ENCODE data around the gene ATP6V1G2. TPM values are rescaled to one million over a fixed set of nuclear protein-coding genes. Genes with fewer than 3 reads are reported as not detected.
"Not testable (repeated sequence)": the region's sequence is repeated elsewhere in the genome, so short reads cannot be mapped to it uniquely, and the experiment has no call there.

Gene ATP6V1G2
- total and polyA plus RNA-seq, 2 experiments from 2014 or later: 1.8 to 2.8 TPM

DNA sequence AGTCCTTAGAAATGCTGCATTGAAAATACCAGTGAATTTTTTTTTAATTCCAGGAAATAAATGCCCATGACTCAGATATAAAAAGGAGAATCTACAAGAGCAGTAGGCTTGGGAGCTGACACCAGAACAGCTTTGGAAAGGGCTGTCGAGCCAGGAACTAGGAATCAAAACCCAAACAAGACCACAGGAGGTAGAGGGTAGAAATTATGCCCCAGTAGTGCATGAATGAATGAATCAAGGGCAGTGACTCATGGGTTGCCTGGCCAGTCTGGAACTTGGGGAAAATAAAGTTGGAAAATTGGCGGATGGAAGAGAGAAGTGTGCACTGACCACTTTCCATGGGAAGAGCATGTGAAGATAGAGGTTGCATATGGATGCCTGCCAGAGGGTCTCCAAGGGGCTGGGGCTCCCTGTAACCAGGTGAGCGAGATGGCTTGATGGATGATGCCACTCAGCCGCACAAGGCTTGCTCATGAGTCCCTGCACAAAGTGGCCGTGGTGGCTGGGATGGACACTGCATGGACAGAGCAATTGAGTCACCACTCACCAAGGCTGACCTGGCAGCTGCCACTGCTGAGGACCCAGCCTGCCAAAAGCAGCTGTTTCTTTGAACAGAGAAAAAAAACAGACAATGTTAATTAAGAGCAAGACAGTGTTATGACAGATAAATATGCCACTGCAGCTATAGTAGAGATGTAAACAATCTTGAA is 32.8 kb downstream of the ATP6V1G2 start:
- in situ Hi-C loops (cut with MboI): no loop called here
- Histone ChIP-seq H3F3A (ENCODE audit: insufficient read depth) (peaks cover 19% of the 10 kb centered on the region), H2AFZ (no peak overlapping the region), H3K9me3 (ENCODE audit: low read depth) (no peaks in the 10 kb centered on the region), H3K4me1 (ENCODE audit: insufficient read depth) (peaks cover 19% of the 10 kb centered on the region), H3K27ac (no peak overlapping the region), H3K36me3 (ENCODE audit: low read depth) (no peaks in the 10 kb centered on the region), H3K9me2 (ENCODE audit: insufficient read depth) (no peaks in the 10 kb centered on the region), H3K79me2 (ENCODE audit: insufficient read depth) (no peaks in the 10 kb centered on the region), H3K4me2 (ENCODE audit: unreplicated experiment) (no peak overlapping the region), H3K27me3 (replicated peaks; ENCODE audit: insufficient read depth) (no peaks in the 10 kb centered on the region), H3K9ac (no peak overlapping the region), H3K4me3 (no peak overlapping the region), H4K20me1 (ENCODE audit: insufficient read depth) (no peaks in the 10 kb centered on the region)
- WGBS, 2 experiments (ENCODE audit: low coverage in 1 of 2, low lambda C conversion rate in 2 of 2, missing lambda C conversion rate in 2 of 2): 52 to 63% methylated on average over 5 of the region's 5 CpGs
- DNase-seq: peak; percentile 48
- TF ChIP-seq EZH2phosphoT487 (IDR thresholded peaks at IDR 0.05; ENCODE audit: insufficient read depth, low read depth) (no peak), EZH2 (IDR thresholded peaks at IDR 0.05; ENCODE audit: insufficient read depth, poor library complexity, severe bottlenecking) (no peak)

DNA sequence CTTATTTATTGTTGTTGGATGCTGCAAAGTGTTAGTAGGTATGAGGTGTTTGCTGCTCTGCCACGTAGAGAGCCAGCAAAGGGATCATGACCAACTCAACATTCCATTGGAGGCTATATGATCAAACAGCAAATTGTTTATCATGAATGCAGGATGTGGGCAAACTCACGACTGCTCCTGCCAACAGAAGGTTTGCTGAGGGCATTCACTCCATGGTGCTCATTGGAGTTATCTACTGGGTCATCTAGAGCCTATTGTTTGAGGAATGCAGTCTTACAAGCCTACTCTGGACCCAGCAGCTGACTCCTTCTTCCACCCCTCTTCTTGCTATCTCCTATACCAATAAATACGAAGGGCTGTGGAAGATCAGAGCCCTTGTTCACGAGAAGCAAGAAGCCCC is 36.4 kb downstream of the ATP6V1G2 start:
- Histone ChIP-seq H3K27me3 (replicated peaks; ENCODE audit: insufficient read depth) (no peaks in the 10 kb centered on the region), H3K4me2 (ENCODE audit: unreplicated experiment) (no peak overlapping the region), H3K36me3 (ENCODE audit: low read depth) (no peaks in the 10 kb centered on the region), H3F3A (ENCODE audit: insufficient read depth) (peaks cover 9% of the 10 kb centered on the region; the same call in 1 of the 2 replicates), H3K9me3 (ENCODE audit: low read depth) (no peaks in the 10 kb centered on the region), H3K4me3 (no peak overlapping the region), H3K27ac (no peak overlapping the region), H3K9ac (no peak overlapping the region), H4K20me1 (ENCODE audit: insufficient read depth) (no peaks in the 10 kb centered on the region), H2AFZ (no peak overlapping the region), H3K9me2 (ENCODE audit: insufficient read depth) (no peaks in the 10 kb centered on the region), H3K79me2 (ENCODE audit: insufficient read depth) (peaks cover 5% of the 10 kb centered on the region; the same call in 1 of the 2 replicates), H3K4me1 (ENCODE audit: insufficient read depth) (peaks cover 11% of the 10 kb centered on the region)
- TF ChIP-seq EZH2phosphoT487 (IDR thresholded peaks at IDR 0.05; ENCODE audit: insufficient read depth, low read depth) (no peak), EZH2 (IDR thresholded peaks at IDR 0.05; ENCODE audit: insufficient read depth, poor library complexity, severe bottlenecking) (no peak)
- no peak for DNase-seq
- 63% methylated on average over 4 of the region's 4 CpGs for WGBS, 2 experiments (ENCODE audit: low coverage in 1 of 2, low lambda C conversion rate in 2 of 2, missing lambda C conversion rate in 2 of 2)
- in situ Hi-C loops (cut with MboI): no loop called here

DNA sequence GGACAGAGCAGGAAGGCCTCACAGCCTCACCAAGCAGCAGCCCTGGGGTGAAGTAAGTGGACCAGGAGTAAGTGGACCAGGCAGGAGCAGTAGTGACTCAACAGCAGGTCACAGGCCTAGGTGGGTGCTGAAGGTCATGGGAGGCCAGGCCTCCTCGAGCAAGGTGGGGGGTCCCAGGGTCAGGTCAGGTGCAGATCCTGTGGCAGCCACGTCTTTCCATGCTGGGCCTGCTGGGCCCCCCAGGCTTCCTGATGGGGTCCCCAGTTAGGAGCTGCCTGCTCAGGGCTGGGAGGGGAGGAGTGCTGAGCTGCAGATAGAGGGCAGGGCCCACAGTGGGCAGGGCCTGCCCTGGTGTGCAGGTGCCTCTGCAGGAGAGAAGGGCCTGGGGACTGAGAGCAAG is 37.4 kb downstream of the ATP6V1G2 start:
- H3K9me2 ChIP-seq (ENCODE audit: insufficient read depth); H2AFZ ChIP-seq; H3K9me3 ChIP-seq (ENCODE audit: low read depth); DNase-seq; H3K9ac ChIP-seq; H3K27ac ChIP-seq; H3K79me2 ChIP-seq (ENCODE audit: insufficient read depth); H3F3A ChIP-seq (ENCODE audit: insufficient read depth); H3K36me3 ChIP-seq (ENCODE audit: low read depth); H3K27me3 ChIP-seq (replicated peaks; ENCODE audit: insufficient read depth); H4K20me1 ChIP-seq (ENCODE audit: insufficient read depth); in situ Hi-C loops (cut with MboI); H3K4me2 ChIP-seq (ENCODE audit: unreplicated experiment); H3K4me3 ChIP-seq: not testable (repeated sequence)
- peaks cover 11% of the 10 kb centered on the region for H3K4me1 ChIP-seq (ENCODE audit: insufficient read depth)
- 70 to 100% methylated on average over 1 to 2 of the region's 2 CpGs for WGBS, 2 experiments (ENCODE audit: low coverage in 1 of 2, low lambda C conversion rate in 2 of 2, missing lambda C conversion rate in 2 of 2)

DNA sequence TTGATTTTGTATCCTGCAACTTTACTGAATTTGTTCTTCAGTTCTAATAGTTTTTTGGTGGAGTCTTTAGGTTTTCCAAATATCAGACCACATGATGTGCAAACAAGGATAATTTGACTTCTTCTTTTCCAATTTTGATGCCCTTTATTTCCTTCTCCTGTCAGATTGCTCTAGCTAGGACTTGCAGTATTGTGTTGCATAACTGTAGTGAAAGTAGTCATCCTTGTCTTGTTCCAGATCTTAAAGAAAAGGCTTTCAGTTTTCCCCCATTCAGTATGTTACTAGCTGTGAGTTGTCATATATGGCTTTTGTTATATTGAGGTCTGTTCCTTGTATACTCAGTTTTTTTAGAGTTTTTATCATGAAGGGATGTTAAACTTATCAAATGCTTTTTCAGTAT is 43.8 kb downstream of the ATP6V1G2 start:
- no peak overlapping the region for H3K9ac ChIP-seq
- H3F3A ChIP-seq (ENCODE audit: insufficient read depth): peaks cover 7% of the 10 kb centered on the region; the same call in 1 of the 2 replicates
- DNase-seq: no peak
- no peaks in the 10 kb centered on the region for H3K27me3 ChIP-seq (replicated peaks; ENCODE audit: insufficient read depth)
- peaks cover 55% of the 10 kb centered on the region for H3K79me2 ChIP-seq (ENCODE audit: insufficient read depth)
- H3K9me3 ChIP-seq (ENCODE audit: low read depth): no peaks in the 10 kb centered on the region
- H3K36me3 ChIP-seq (ENCODE audit: low read depth): no peaks in the 10 kb centered on the region
- no peak for TF ChIP-seq EZH2phosphoT487 (IDR thresholded peaks at IDR 0.05; ENCODE audit: insufficient read depth, low read depth)
- no peak for TF ChIP-seq EZH2 (IDR thresholded peaks at IDR 0.05; ENCODE audit: insufficient read depth, poor library complexity, severe bottlenecking)
- H3K9me2 ChIP-seq (ENCODE audit: insufficient read depth): no peaks in the 10 kb centered on the region
- in situ Hi-C loops (cut with MboI): no loop called here
- H3K4me1 ChIP-seq (ENCODE audit: insufficient read depth): no peaks in the 10 kb centered on the region
- H3K27ac ChIP-seq: no peak overlapping the region
- no peak overlapping the region for H3K4me3 ChIP-seq
- no peak overlapping the region for H3K4me2 ChIP-seq (ENCODE audit: unreplicated experiment)
- H2AFZ ChIP-seq: no peak overlapping the region
- no peaks in the 10 kb centered on the region for H4K20me1 ChIP-seq (ENCODE audit: insufficient read depth)

DNA sequence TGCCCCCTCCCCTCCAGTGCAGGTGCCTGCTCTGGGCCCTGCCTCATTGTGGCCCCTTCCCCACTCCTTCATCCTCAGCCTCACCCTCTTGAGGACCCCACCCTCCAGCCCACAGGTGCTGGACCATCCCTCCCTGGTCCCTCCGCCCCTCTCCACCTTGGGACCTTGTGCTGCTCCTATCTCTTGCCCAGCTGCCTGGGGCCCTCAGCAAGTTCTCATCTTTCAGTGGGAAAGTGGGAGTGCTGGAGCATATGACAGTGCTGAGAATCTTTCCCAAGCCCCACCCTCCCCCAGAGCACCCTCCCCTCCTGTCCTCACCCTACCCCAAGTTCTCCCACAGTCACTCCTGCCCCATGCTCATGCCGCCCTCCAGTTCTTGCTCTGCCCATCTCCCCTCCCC is 46.8 kb downstream of the ATP6V1G2 start:
- H3K9me2 ChIP-seq (ENCODE audit: insufficient read depth); H3K9me3 ChIP-seq (ENCODE audit: low read depth); DNase-seq; H3K9ac ChIP-seq; H3K27ac ChIP-seq; H3K27me3 ChIP-seq (replicated peaks; ENCODE audit: insufficient read depth); H4K20me1 ChIP-seq (ENCODE audit: insufficient read depth); H3K4me1 ChIP-seq (ENCODE audit: insufficient read depth); H3K4me3 ChIP-seq; H3K4me2 ChIP-seq (ENCODE audit: unreplicated experiment); H2AFZ ChIP-seq; H3K36me3 ChIP-seq (ENCODE audit: low read depth): not testable (repeated sequence)
- peaks cover 24% of the 10 kb centered on the region for H3F3A ChIP-seq (ENCODE audit: insufficient read depth)
- WGBS, 2 experiments (ENCODE audit: low coverage in 1 of 2, low lambda C conversion rate in 2 of 2, missing lambda C conversion rate in 2 of 2): 93% methylated on average over 2 of the region's 2 CpGs; no CpG with 5 or more reads in 1 of the 2 experiments
- peaks cover 54% of the 10 kb centered on the region for H3K79me2 ChIP-seq (ENCODE audit: insufficient read depth)
- in situ Hi-C loops (cut with MboI): loop anchor here (10.0 kb wide), 1 partner anchor 95 kb away; the partner anchor contains the start of gene NCR3

Data from GM23248 (cell line).